Measurements from ENCODE around the gene COMMD1.
"Not testable (repeated sequence)": the region's sequence is repeated elsewhere in the genome, so short reads cannot be mapped to it uniquely, and the experiment has no call there.

COMMD1 gene

DNA sequence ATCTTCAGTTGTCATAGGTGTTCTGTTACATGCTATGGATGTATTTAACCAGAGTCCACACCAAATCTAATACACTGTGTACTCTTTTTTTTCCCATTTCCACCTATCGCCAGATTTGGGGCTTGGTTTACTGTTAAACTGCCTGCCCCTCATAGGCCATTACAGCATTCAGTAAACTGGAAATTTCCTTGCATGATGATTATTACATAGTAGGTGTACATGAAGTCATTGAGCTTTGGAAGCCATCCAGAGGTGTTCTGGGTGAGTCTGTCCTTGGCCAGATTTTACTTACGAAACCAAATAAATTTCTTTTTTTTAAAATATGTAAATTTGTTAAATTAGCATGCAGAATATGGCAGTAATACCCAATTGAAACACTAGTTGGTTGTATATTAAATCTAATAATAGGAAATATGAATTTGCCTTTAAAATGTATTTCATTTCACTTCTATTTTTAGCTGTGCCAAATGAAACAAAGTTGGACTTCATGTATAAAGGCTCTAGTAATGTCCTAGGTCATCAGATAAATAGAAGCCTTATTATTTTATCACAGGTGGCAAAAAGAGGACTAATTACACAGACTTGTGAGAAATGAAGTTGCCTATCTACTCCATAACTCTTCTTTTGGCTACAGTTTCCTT is 60.7 kb downstream of the COMMD1 start:
- DNase-seq: no peak

DNA sequence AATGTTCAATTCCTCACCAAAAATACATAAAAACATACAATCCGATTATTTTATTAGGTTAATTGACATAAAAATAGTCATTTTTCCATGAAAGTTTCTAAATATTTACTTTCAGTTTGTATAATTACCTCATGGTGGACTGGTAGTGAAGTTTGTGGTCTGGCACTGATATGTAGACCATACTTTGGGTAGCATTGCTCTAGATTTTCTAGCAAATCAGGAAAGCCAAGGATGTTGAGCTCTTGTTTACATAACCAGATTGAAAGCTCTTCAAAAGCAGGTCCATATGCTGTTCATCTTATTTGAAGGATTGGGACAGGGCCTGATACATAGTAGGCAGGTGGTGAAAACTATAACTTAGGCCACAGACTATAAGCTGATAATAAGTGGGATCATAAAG is 61.8 kb downstream of the COMMD1 start:
- DNase-seq: no peak

GRCh38 chr2:61969376-61969775 is 63.9 kb downstream of the COMMD1 start:
- DNase-seq: no peak

- DNase-seq: no peak
Measured at GRCh38 chr2:61970807-61971556, 65.5 kb downstream of the COMMD1 start.

GRCh38 chr2:61978522-61978921 is 73.0 kb downstream of the COMMD1 start:
- DNase-seq: no peak

- no peak for DNase-seq
Measured at GRCh38 chr2:61980758-61981157, 75.3 kb downstream of the COMMD1 start.

- DNase-seq: no peak
Measured at GRCh38 chr2:61984682-61985081, 79.2 kb downstream of the COMMD1 start.

DNA sequence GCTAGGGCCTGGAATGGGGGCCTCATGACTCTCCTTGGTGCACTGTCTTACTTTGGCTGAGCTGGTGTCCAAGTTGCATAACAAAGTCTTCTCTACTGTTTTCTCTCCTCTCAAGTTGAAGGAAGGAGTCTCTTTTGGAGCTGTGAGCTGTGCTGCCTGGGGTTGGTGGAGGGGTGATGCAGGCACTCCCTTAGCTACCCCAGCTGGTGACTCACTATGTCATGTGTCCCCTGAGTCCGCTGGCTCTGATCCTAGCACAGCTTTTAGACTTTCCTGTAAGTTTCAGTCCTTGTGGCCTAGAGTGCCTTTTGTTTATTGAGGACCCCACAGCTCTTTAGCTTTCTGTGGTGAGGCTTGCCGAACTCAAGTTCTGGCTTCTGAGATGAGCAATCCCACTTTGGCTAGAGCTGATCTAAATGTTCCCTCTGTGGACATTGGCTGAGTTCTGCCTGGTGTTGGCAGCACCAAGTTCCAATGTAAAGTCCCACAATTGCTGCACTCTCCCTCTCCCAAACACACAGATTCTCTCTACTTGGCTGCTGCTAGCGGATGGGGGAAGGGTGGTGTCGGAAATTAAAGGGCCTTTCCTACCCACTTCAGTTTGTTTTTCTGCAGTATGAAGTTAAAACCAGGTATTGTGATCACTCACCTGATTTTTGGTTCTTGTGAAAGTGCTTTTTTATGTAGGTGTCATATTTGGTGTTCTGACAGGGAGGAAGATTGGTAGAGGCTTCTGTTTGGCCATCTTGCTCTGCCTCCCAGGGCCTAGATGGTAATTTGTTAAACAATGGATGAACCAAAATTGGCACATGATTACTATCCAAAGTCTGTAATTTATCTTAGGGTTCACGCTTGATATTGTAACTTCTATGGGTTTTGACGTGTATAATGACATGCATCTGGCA is 83.2 kb downstream of the COMMD1 start:
- no peak for DNase-seq

DNA sequence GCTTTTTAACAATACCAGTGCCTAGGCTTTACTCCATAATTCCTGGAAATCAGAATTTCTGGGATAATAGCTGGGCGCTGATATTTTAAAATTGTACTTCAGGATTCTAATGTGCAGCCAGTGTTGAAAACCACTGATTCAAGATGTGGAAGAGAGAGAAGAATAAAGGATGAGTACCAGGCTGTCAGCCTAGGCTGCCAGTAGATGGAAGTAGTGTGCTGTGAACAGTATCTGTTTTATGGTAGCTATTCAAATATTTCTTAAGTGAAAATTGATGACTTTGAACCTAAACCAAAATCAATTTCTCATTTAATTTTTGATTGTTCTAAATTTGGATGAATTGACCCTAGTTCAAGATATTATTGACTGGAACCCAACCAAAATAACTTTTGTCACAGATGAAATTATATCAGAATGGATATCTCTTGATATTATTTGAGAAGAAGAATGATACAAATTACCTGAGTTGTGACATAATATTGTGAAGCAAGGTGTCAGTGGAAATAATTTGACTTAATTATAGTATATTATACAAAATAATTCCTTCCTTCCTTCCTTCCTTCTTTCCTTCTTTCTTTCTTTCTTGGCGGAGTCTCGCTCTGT is 88.0 kb downstream of the COMMD1 start:
- DNase-seq: no peak

DNA sequence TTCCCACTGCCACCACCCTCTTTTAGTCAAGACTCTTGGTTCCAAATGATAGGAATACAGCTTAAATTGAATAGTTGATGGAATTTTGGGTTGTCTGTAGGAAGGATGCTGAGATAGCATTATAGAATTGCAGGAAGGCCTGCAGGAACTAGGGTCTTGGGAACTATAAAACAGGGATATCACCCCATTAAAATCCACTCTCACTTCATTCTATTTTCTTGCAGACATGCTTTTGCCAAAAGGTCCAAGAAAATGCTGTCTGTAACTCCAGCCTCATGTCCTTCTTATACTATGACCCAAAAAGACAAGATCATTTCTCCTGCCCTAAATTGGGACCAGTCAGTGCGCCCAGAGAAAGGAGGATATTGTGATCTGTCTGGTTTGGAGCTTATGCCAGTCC is 89.1 kb downstream of the COMMD1 start:
- no peak for DNase-seq

DNA sequence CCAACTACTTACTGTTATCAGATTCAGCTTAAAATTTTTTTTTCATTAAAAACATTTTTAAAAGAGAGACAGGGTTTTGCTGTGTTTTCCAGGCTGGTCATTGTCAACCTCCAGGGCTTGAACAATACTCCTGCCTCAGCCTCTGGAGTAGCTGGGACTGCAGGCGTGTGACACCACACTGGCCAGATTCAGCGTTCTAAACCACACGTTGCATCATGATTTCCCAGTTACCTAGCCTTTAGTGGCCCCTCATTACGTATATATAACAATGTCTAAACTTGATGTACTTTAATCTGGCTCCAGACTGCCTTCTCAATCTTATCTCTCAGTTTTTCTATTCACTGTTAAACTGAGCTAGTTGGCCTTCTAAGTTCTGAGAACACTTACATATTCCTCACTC is 89.6 kb downstream of the COMMD1 start:
- no peak for DNase-seq

- no peak for DNase-seq
Measured at GRCh38 chr2:61995515-61995914, 90.0 kb downstream of the COMMD1 start.

DNA sequence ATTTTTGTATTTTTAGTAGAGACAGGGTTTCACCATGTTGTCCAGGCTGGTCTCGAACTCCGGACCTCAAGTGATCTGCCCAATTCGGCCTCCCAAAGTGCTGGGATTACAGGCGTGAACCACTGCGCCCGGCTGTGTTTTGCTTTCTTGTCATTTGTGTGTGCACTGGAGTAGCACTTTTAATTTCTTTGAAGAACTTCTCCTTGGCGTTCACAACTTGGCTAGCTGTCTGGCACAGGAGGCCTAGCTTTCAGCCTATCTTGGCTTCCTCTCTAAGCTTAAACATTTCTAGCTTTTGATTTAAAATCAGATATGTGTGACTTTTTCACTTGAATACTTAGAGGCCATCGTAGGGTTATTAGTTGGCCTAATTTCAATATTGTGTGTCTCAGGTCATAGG is 93.0 kb downstream of the COMMD1 start:
- DNase-seq: no peak

GRCh38 chr2:62000538-62000937 is 95.1 kb downstream of the COMMD1 start:
- no peak for DNase-seq

DNA sequence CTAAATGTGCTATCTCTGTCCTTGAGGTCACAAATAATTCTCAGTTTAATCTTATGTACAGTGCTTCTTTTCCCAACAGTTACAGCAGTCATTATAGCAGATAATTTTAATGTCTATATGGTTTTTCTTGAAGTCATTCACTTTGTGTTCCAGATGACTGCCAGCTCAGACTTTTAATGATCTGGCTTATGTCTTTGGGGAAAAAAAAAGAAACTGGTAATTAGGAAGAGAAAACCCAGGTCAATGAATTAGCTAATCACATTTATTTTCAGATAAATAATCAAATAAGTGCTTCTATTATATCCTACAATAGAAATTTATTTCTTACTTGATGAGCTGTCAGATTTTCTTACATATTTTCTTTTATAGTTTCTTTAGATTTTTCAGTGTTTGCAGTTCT is 96.0 kb downstream of the COMMD1 start:
- DNase-seq: no peak

- not testable (repeated sequence) for DNase-seq
Measured at GRCh38 chr2:62004428-62004827, 99.0 kb downstream of the COMMD1 start.

- no peak for DNase-seq
Measured at GRCh38 chr2:62007555-62007954, 102.1 kb downstream of the COMMD1 start.

- no peak for DNase-seq
Measured at GRCh38 chr2:62010632-62011256, 105.3 kb downstream of the COMMD1 start.

DNA sequence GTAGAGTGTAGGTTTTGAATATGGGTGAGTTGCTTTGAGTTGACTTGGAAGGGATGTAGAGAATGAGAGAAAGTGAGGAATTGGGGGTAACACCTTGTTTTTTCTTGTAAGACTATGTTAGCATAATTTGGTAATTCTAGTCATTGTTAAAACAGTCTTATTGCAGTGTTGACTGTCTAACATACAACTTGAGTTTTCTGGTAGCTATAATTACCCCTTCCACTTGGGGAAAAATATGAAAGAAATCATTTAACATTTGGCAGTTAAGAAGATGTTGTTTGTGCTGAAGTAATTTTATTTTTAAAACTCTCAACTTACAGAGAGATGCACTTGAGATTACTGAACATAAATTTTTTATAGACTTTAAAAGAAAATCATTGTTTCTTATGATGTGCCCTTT is 108.2 kb downstream of the COMMD1 start:
- DNase-seq: no peak

DNA sequence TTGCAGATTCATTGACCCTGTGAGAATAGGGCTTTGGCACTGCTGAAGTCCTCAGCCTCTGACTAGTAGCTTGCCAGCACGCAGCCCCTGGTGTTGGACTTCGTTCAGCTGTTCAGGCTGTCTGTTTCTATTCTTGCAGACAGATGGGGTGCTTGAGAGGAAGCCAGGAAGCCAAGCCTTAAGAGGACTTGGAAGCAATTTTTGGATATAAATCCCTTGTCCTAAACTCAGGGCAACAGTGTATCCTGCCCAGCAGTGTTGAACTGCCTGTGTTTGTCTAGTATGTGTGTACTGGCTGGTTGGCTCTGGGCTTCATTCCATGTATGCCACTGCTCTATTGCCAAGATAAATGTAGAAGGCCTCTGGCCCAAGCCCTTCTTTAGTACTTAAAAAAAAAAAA is 108.6 kb downstream of the COMMD1 start:
- no peak for DNase-seq

GRCh38 chr2:62016957-62017356 is 111.5 kb downstream of the COMMD1 start:
- DNase-seq: no peak

GRCh38 chr2:62029910-62030309 is 124.4 kb downstream of the COMMD1 start:
- no peak for DNase-seq

- DNase-seq: no peak
Measured at GRCh38 chr2:62030902-62031301, 125.4 kb downstream of the COMMD1 start.

Data from GOT3 (cell line).